ENCODE measurements around the gene CNGB1. TPM values are rescaled to one million over a fixed set of nuclear protein-coding genes. Genes with fewer than 3 reads are reported as not detected.
A peak's percentile ranks its signal among the peaks of the same experiment; 100 is the strongest.

CNGB1 gene
- total RNA-seq, 3 donors from 2014 or later = 0.14 to 2.0 (median 0.55) TPM

GRCh38 chr16:57941016-57941664 is 29.8 kb downstream of the CNGB1 start:
- ATAC-seq (no peak), DNase-seq (peak in 1 of 3 donors; percentile 24)
- intact Hi-C loops (cut with DNase I, micrococcal nuclease) = no loop called here

GRCh38 chr16:57940382-57940966 is 30.5 kb downstream of the CNGB1 start:
- Histone ChIP-seq H3K36me3 (ENCODE audit: low read depth) (no peaks in the 10 kb centered on the region), H3K4me1 (ENCODE audit: low read depth) (no peaks in the 10 kb centered on the region), H3K4me3 (no peak overlapping the region), H3K9me3 (no peaks in the 10 kb centered on the region)
- intact Hi-C loops (cut with DNase I, micrococcal nuclease) = no loop called here
- ATAC-seq = no peak
- no peak for TF ChIP-seq CTCF (IDR thresholded peaks at IDR 0.05)
- no peak for DNase-seq

More at GRCh38 chr16:57941016-57941664, 29.8 kb downstream of the CNGB1 start:
- Histone ChIP-seq H3K4me3 (no peak overlapping the region), H3K4me1 (ENCODE audit: low read depth) (no peaks in the 10 kb centered on the region), H3K36me3 (ENCODE audit: low read depth) (no peaks in the 10 kb centered on the region), H3K9me3 (no peaks in the 10 kb centered on the region)
- TF ChIP-seq CTCF (IDR thresholded peaks at IDR 0.05) = no peak

DNA sequence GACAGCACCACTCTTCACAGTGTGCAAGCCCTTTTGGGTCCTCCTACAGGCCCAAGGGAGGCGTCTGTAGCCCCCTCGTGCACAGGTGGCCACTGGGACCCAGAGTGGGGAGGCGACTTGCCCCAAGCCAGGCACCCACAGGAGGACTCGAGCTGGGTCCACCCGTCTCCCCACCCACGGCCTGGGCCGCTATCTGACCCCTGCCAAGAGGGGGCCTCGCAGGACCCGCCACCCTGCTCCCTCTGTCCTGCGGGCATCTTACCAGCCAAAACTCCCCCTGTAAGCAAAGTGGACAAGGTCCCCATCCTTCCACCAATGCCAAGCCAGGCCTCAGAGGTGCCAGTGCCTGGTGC is 31.1 kb downstream of the CNGB1 start:
- H3K36me3 ChIP-seq (ENCODE audit: low read depth) = no peaks in the 10 kb centered on the region
- no peaks in the 10 kb centered on the region for H3K9me3 ChIP-seq
- no peak for TF ChIP-seq CTCF (IDR thresholded peaks at IDR 0.05)
- intact Hi-C loops (cut with DNase I, micrococcal nuclease) = no loop called here
- no peaks in the 10 kb centered on the region for H3K4me1 ChIP-seq (ENCODE audit: low read depth)
- no peak overlapping the region for H3K4me3 ChIP-seq
- DNase-seq (no peak), ATAC-seq (no peak)

DNA sequence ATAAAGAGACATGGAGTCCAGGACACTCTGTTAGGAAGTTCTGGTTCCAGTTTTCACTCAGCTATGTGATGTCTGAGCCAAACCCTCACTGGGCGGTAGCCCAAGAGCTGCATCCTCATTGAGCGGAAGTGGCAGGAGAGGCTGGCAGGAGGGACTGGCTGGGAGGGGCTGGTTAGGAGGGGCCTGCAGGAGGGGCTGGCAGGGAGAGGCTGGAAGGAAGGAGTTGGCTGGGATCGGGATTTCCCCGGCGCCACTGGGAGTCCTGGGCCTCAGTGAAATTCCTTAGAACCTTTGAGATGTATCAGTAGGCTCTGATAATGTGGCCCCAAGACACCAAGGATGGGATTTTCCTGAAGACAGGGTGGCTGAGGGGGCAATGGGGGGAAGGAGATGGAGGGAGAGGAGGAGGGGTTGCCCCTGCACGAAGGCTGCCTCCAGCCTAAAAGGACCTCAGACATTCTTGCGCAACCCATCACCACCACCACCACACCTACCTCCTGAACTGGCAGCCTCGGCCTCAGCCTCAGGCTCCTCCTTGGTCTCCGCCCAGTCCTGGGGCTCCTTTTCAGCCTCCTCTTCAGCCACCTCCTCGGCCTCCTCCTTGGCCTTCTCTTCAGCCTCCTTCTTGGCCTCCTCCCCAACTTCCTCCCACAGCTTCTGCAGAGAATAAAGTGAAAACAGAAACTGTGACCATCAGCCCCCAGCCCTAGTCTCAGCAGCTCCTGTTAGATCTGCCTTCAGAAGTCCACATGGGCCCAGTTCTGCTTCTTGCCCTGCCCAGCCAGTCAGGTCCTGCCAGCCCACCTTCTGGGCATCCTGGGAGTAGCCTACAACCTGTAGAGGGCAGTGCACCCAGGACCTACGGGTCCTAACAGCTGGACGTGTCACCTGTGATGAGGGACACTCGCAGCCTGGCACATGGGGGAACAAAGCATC is 31.7 kb downstream of the CNGB1 start:
- ATAC-seq = peak; percentile 92
- no peak for TF ChIP-seq CTCF (IDR thresholded peaks at IDR 0.05)
- no peaks in the 10 kb centered on the region for H3K9me3 ChIP-seq
- no peaks in the 10 kb centered on the region for H3K36me3 ChIP-seq (ENCODE audit: low read depth)
- no peaks in the 10 kb centered on the region for H3K4me1 ChIP-seq (ENCODE audit: low read depth)
- H3K4me3 ChIP-seq = no peak overlapping the region
- intact Hi-C loops (cut with DNase I, micrococcal nuclease) = no loop called here
- peak; percentile 44 to 79 (median 61) for DNase-seq

DNA sequence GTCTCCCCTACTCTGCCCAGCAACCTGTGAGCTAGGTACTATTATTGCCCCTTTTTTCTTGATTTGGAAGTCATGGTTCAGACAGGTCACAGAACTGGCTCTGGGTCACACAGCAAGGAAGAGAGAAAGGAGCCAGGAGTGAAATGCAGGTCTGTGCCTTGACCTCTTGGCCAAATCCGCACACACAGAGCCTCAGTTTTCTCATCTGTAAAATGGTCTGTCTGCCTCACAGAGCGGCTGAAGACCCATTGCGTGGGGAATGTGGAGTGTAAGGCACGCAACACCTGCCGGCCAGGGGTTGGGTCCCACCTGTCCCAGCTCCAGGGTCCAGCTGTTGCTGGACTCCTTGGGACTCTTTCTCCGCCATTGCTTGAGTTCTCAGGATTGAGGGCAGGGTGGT is 32.4 kb downstream of the CNGB1 start:
- DNase-seq = no peak
- Histone ChIP-seq H3K4me1 (ENCODE audit: low read depth) (no peaks in the 10 kb centered on the region), H3K4me3 (no peak overlapping the region), H3K36me3 (ENCODE audit: low read depth) (no peaks in the 10 kb centered on the region), H3K9me3 (no peaks in the 10 kb centered on the region)
- no peak for ATAC-seq
- no peak for TF ChIP-seq CTCF (IDR thresholded peaks at IDR 0.05)
- intact Hi-C loops (cut with DNase I, micrococcal nuclease) = no loop called here

All from mucosa of descending colon (tissue), 3 donors.